SK-N-MC (cell line): Measurements from ENCODE around the gene WNT7A.

ENCODE experiments used
- EZH2 ChIP-seq: fragments of 200-600 bp; sonication (generic); IDR thresholded peaks from one replicate; pipeline ENCODE4 v1.6.1; 2017; ENCODE audit warnings: antibody characterized with exemption
- FOXP2 ChIP-seq: optimal IDR thresholded peaks from 2 replicates; pipeline ENCODE3; 2011; ENCODE audit warnings: mild to moderate bottlenecking, moderate library complexity; ENCODE audit not compliant: insufficient read depth; ENCODE audit errors: extremely low read length, control extremely low read depth
- POLR2AphosphoS5 ChIP-seq: IDR thresholded peaks from 2 replicates; pipeline ENCODE4 v1.6.1; 2012; ENCODE audit warnings: mild to moderate bottlenecking, low read depth, low read length, borderline replicate concordance

- TF ChIP-seq EZH2 (no peak), POLR2AphosphoS5 (no peak), FOXP2 (no peak)
Observed at GRCh38 chr3:13877911-13878280, 2.0 kb downstream of the WNT7A start.
